ENCODE data around the gene GPR137B. TPM values are rescaled to one million over a fixed set of nuclear protein-coding genes. Genes with fewer than 3 reads are reported as not detected.

The GPR137B gene
- total and polyA plus RNA-seq, 2 of the 13 experiments (the other 11 are each of a cell fraction or from before 2014, with no cell fraction given) = 0.31 to 0.41 TPM

DNA sequence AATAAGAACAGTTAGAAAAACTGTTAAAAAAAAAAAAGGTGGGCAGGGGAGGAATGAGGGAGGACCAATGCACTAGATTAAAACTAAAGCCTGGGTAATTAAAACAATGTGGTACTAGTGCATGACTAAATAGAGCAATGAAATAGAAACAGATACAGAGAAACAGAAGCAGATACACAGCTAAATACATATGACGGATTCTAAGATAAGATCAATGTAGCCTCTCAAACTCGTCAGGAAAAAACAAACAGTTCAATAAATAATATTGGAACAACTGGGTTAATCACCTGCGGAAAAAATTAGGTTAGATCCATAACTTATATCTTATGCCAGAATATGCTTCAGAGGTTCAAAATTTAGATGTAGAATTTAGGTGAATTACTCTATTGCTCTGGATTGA lies 71.2 kb downstream of the GPR137B start:
- no TSS peak for BruUV-seq (replicated peaks)
- ChIA-PET POLR2A (no interaction called here), CTCF (ENCODE audit: low intra/inter-chr PET ratio, low total read pairs) (no interaction called here)
- no peak overlapping the region for H3K27ac ChIP-seq (ENCODE audit: extremely low read length, insufficient read depth, low read length)
- no peak overlapping the region for H3K9ac ChIP-seq (ENCODE audit: insufficient read depth, low read depth, low read length)
- no peak for FAIRE-seq
- WGBS (ENCODE audit: low lambda C conversion rate) = 77% methylated on average over 3 of the region's 3 CpGs
- no peak overlapping the region for H2AFZ ChIP-seq (ENCODE audit: low read length)
- H3K79me2 ChIP-seq (ENCODE audit: insufficient read depth, low read length) = no peaks in the 10 kb centered on the region
- no peaks in the 10 kb centered on the region for H4K20me1 ChIP-seq (ENCODE audit: insufficient read depth, low read length)
- ATAC-seq = no peak
- no peaks in the 10 kb centered on the region for H3K4me1 ChIP-seq (ENCODE audit: insufficient read depth, low read length)
- TF ChIP-seq ZNF205 (CRISPR knock-in tag; IDR thresholded peaks at IDR 0.05) (no peak), DMAP1 (CRISPR knock-in tag; IDR thresholded peaks at IDR 0.05) (no peak)
- TF ChIP-seq, protein P1, sequence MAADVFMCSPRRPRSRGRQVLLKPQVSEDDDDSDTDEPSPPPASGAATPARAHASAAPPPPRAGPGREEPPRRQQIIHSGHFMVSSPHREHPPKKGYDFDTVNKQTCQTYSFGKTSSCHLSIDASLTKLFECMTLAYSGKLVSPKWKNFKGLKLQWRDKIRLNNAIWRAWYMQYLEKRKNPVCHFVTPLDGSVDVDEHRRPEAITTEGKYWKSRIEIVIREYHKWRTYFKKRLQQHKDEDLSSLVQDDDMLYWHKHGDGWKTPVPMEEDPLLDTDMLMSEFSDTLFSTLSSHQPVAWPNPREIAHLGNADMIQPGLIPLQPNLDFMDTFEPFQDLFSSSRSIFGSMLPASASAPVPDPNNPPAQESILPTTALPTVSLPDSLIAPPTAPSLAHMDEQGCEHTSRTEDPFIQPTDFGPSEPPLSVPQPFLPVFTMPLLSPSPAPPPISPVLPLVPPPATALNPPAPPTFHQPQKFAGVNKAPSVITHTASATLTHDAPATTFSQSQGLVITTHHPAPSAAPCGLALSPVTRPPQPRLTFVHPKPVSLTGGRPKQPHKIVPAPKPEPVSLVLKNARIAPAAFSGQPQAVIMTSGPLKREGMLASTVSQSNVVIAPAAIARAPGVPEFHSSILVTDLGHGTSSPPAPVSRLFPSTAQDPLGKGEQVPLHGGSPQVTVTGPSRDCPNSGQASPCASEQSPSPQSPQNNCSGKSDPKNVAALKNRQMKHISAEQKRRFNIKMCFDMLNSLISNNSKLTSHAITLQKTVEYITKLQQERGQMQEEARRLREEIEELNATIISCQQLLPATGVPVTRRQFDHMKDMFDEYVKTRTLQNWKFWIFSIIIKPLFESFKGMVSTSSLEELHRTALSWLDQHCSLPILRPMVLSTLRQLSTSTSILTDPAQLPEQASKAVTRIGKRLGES (CRISPR knock-in tag; IDR thresholded peaks at IDR 0.05; ENCODE audit: borderline replicate concordance) = no peak
- DNase-seq (ENCODE audit: low spot score) = no peak
- H3K36me3 ChIP-seq (replicated peaks in 1 of 2; ENCODE audit: control insufficient read depth in 1 of 2, insufficient read depth in 2 of 2, low read length in 2 of 2) = no peaks in the 10 kb centered on the region
- intact Hi-C loops (cut with micrococcal nuclease; ENCODE audit: unreplicated experiment) (no loop called here), in situ Hi-C loops (cut with HindIII; ENCODE audit: extremely low pct_ligation_motif_present, low pct_unique_long_range_greater_than_20kb) (no loop called here)
- no peak overlapping the region for H3K4me3 ChIP-seq (replicated peaks in 1 of 3; ENCODE audit: insufficient read depth in 1 of 3, low read depth in 2 of 3, low read length in 3 of 3)
- H3K9me3 ChIP-seq (ENCODE audit: low read length) = no peaks in the 10 kb centered on the region
- H3K27me3 ChIP-seq (ENCODE audit: control insufficient read depth in 1 of 2, insufficient read depth in 2 of 2, low read length in 2 of 2) = no peaks in the 10 kb centered on the region; a peak in 1 of 5 replicates
- no peak overlapping the region for H3K4me2 ChIP-seq (ENCODE audit: low read depth, low read length)

DNA sequence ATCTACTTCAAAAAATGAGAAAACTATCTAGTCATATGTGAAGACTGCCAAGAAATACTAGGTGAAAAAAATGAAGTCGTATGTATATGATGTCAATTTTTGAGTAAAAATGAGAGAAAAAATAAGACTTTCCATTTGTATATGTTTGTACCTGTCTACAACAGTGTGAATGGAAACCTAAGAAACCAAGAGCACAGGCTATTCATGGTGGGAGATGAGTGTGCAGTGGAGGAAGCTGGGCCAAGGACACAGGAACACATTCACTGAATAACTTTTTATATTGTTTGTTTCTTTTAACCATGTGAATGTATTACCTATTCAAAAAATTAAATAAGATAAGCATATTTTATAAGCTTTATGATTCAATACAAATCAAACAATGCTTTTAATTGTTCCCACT lies 72.4 kb downstream of the GPR137B start:
- POLR2A ChIA-PET = no interaction called here
- in situ Hi-C loops (cut with HindIII; ENCODE audit: extremely low pct_ligation_motif_present, low pct_unique_long_range_greater_than_20kb) = no loop called here
- H3K36me3 ChIP-seq (replicated peaks in 1 of 2; ENCODE audit: control insufficient read depth in 1 of 2, insufficient read depth in 2 of 2, low read length in 2 of 2) = no peaks in the 10 kb centered on the region
- intact Hi-C loops (cut with micrococcal nuclease; ENCODE audit: unreplicated experiment) = no loop called here
- no peaks in the 10 kb centered on the region for H4K20me1 ChIP-seq (ENCODE audit: insufficient read depth, low read length)
- BruUV-seq (replicated peaks) = no TSS peak
- FAIRE-seq (no peak), DNase-seq (ENCODE audit: low spot score) (no peak), ATAC-seq (no peak)
- no peak overlapping the region for H3K27ac ChIP-seq (ENCODE audit: extremely low read length, insufficient read depth, low read length)
- no peak overlapping the region for H3K4me2 ChIP-seq (ENCODE audit: low read depth, low read length)
- H2AFZ ChIP-seq (ENCODE audit: low read length) = no peak overlapping the region
- CTCF ChIA-PET (ENCODE audit: low intra/inter-chr PET ratio, low total read pairs) = no interaction called here
- H3K9ac ChIP-seq (ENCODE audit: insufficient read depth, low read depth, low read length) = no peak overlapping the region
- TF ChIP-seq CHD4 (IDR thresholded peaks at IDR 0.05; ENCODE audit: borderline replicate concordance, low read length) (no peak), ZBTB34 (CRISPR knock-in tag; IDR thresholded peaks at IDR 0.05) (no peak), ZNF607 (CRISPR knock-in tag; IDR thresholded peaks at IDR 0.05; ENCODE audit: borderline replicate concordance) (no peak), CBX5 (CRISPR knock-in tag; IDR thresholded peaks at IDR 0.05; ENCODE audit: borderline replicate concordance) (no peak)
- no peaks in the 10 kb centered on the region for H3K79me2 ChIP-seq (ENCODE audit: insufficient read depth, low read length)
- no peak overlapping the region for H3K4me3 ChIP-seq (replicated peaks in 1 of 3; ENCODE audit: insufficient read depth in 1 of 3, low read depth in 2 of 3, low read length in 3 of 3)
- 69% methylated on average over 1 of the region's 1 CpG for WGBS (ENCODE audit: low lambda C conversion rate)
- no peaks in the 10 kb centered on the region for H3K9me3 ChIP-seq (ENCODE audit: low read length)
- no peaks in the 10 kb centered on the region for H3K4me1 ChIP-seq (ENCODE audit: insufficient read depth, low read length)
- H3K27me3 ChIP-seq (ENCODE audit: control insufficient read depth in 1 of 2, insufficient read depth in 2 of 2, low read length in 2 of 2) = no peaks in the 10 kb centered on the region; a peak in 1 of 5 replicates

Data from HepG2 (cell line).